SHP77 (cell line): ENCODE measurements around the gene UNKL.
"Not testable (repeated sequence)": the region's sequence is repeated elsewhere in the genome, so short reads cannot be mapped to it uniquely, and the experiment has no call there.

ENCODE experiments used
- DNase-seq, 2 experiments: peaks; one replicate each; lab custom pipeline; 2025; lab: John Stamatoyannopoulos, UW

UNKL gene

GRCh38 chr16:1445518-1446203 lies 31.2 kb upstream of the UNKL start:
- no peak for DNase-seq

DNA sequence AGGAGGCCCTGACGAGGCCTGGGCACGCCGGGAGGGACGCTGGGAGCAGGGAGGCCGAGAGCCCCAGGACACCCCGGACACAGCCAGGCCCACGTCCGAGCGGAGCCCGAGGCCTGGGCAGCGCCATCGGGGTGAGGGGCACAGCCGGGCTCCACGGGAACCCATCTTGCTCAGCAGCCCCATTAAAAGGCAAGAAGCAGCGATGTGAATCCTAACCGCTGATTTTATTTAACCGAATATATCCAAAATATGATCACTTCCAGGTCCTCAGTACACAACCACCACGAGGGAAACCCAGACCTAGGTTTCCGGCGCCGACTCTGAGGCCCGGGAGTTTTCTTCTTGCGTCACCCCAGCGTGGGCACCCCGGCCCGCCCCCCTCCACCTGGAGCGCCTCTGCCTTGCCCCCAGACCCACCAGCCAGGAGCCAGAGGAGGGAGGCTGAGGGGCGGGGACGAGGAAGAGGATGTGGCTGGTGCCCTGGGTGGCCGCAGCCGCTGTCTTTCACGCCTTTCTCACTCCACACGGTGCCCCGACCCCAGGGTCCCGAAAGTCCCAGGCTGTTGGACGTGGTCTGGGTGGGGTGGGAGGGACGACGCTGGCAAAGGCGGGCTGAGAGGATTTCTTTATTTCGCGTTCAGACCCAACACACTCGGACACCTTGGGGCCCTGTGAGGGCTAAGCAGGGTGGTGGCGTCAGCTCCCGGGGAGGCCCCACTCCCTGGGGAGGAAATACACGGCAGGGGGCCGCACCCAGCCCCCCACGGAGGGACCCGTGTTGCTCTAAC lies 30.4 kb upstream of the UNKL start:
- no peak for DNase-seq

- no peak for DNase-seq
Measured at GRCh38 chr16:1443980-1444729, 29.7 kb upstream of the UNKL start, which contains the start of gene CCDC154. TSS of gene CCDC154 (minus strand) at chr16:1444556. CDS start at chr16:1444322, 234 bp downstream.

DNA sequence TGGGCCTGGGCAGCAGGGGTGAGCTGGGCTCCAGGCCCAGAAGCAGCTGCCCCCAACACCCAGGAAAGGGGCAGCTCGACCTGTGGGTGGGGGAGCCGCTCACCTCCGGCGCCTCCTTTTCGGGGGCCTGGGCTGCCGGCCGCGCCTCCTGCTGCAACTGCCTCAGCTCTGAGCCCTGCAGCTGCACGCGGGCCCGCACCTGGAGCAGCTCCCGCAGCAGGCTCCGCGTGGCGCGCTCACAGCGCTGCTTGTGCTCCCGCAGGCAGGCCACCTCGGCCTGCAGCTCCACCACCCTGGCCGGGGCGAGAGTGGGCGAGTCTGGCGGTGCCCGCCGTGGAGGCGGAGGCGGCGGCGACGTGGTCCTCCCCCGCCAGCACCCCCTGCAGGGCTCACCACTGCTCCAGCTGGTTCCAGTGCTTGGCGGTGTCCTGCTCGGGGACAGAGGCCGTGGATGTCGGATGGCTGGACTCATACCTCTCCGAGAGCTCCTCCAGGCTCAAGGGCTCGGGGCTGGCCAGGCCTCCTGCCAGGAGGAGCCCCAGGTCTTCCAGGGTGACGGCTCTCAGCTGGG lies 29.0 kb upstream of the UNKL start:
- DNase-seq, result no peak

DNA sequence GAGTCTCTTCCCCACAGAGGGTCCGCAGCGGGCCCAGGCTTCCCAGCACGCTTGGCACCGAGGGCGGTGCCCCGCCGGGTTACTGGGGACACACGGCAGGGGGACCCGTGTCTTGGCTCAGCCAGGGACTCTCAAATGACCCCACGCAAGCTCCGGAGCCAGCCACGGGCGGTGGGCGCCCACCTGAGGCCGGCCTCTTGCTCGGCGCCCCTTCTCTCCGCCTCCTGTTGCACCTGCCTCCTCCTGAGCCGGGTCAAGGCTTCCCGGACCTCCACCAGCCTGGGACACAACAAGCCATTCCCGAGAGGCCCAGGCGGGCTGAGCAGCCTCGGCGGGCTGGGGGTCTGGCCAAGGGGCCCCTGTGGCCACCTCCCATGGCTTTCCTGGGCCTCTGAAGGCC lies 28.2 kb upstream of the UNKL start:
- no peak for DNase-seq

GRCh38 chr16:1441391-1441829 lies 26.9 kb upstream of the UNKL start:
- DNase-seq, result no peak

- not testable (repeated sequence) for DNase-seq
Measured at GRCh38 chr16:1439699-1440074, 25.2 kb upstream of the UNKL start.

DNA sequence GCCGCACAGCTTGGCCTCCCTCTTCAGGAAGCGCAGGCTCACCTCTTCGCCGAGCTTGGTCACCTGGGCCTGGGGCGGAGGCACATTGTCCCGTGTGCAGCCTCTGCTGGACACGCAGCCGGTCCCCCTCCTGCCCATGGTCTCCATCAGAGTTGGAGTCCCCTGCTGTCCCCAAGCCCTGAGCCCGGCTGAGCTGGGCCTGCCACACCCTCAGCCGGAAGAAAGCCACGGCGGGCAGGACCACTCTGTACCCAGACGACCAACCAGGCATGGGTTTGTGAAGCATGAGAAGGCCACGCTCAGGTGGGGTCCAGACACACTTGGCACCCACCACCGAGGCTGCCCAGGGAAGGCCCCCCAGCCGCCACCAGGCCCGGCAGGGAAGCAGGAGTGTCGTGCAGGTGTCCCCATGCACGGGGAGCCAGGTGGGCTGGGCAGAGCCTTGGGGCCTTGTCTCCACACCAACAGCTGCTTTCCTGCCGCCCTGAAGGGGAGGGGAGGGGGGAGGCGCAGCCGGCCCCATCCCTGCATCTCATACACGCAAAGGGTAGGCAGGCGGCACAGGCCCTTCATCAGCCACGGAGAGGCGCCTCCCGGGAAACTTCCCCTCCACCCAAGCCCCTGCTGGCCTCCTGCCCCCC lies 24.7 kb upstream of the UNKL start:
- peak; percentile 58 to 71 for DNase-seq

DNA sequence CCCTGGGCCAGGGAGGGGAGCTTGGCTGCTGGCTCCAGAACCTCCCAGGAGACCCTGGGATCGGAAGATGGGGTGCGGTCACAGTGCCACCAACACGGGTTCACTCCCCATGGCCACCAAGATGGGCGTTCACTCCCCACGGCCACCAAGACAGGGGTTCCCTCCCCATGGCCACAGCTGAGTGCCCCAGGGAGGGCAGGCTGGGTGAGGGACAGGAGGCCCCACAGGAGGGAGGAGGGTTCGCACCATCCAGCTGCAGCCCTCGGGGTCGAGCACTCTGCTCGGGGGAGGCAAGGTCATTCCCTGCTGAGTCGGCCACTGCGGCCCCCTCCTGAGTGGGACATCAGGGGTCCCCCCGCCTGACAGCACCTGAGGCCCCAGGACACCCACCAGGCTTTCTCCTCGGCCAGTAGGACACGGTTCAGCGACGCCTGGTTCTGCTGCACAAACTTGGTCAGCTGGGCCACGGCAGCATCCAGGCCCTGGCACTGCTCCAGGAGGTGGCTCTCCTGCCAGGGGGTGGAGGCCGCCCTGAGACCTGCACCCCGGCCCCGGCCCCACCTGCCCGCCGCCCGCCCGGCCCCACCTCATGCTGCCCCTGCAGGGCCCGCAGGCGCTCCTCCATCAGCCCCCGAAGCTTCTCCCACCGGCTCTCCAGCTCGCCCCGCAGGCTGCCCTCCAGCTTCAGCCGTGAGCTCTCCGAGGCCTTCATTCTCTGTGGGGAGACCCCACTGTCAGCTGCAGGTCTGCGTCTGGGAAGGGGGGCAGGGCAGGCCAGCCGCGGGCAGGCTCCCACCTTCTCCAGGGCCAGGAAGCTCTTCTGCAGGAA lies 23.9 kb upstream of the UNKL start:
- no peak for DNase-seq

DNA sequence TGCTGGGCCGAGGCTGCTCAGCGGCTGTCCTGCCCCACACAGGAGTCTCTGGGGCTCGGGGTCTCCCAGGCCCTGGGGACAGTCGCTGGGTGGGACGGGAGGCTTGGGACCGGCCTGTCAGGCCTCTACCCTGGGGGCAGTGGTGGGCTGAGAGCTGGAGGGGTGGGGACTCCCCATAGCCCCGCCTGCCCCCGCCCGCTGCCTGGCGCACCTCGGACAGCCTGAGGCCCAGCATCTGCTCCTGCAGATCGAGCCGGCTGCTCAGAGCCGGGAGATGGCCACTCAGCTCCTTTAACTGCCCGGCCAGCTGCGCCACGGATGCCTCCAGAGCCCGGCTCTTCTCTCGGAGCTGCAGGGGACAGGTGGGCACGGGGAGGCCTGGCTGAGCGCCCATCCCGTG lies 23.1 kb upstream of the UNKL start:
- peak in 1 of 2 experiments; percentile 34 for DNase-seq

DNA sequence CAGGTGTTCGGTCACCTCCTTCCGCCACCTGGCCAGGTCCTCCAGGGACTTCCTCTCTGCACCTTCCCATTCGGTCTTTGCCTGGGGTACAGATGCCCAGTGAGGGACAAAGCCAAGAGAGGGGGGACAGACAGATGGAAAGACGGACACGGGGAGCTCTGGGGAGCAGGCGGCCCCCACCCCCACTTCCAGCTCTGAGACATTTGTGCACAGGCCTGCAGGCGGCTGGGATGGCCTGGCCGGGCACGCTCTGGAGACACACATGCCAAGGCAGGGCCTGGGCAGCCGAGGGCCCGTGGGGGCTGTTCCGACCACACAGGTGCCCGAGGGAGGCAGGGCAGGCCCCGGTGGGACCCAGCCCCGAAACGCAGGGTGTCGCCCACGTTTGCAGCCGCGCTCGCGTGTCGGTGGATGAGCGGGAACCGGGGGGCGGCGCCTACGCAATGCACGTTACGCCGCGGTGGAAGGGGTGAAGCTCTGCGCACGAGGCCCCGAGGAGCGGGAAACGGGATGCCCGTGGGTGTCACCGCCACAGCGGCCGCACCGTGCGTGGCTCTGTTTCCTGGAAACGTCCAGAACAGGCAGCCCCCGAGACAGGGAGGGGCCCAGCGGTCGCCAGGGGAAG lies 22.3 kb upstream of the UNKL start:
- DNase-seq, result no peak

DNA sequence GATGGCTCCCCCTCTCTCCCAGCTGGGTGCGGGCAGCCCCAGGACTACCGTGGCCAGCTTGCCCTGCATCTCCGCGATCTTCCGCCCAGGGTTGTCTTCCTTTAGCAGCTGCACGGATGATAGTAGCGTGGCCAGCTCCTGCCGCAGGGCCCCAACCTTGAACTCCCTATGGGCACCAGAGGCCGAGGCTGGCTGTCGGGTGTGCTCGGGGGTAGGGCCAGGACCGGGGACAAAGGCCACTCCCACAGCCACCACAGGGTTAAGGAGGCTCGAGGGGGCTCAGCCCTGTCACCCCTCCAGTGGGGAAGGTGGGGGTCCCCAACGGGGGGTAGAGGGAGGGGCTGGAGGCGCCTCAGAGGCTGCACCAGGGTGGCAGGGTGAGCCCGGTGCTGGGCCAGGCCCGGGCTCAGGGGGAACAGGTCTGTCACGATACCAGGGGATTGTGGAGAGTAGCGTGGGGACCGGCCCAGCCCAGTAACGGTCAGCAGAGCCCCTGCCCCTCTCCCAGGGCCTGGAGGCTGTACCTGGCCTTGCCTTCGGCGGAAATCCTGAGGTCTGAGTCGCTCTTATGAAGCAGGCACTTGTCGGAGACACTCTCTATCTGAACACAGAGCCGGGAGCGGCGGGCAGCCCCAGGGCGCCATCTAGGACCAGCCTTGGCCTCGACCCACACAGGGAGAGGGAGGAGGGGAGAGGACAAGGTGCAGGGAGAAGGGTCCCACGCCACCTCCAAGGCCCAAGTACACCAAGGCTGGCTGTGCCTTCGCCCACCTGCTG lies 21.6 kb upstream of the UNKL start:
- no peak for DNase-seq

GRCh38 chr16:1434644-1435592 lies 20.4 kb upstream of the UNKL start:
- DNase-seq, result no peak

GRCh38 chr16:1433756-1434155 lies 19.3 kb upstream of the UNKL start:
- DNase-seq, result no peak

DNA sequence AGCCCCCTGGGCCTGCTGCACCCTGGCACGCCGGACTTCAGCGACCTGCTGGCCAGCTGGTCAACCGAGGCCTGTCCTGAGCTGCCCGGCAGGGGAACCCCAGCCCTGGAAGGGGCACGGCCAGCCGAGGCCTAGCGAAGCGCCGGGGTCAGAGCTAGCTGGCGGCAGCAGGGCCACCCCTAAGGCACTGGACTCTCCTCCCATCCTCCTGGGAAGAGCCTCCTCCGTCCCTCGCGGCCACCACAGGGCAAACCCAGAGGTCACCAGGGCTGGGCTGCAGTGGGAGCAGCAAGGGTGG lies 18.7 kb upstream of the UNKL start:
- DNase-seq, result no peak

DNA sequence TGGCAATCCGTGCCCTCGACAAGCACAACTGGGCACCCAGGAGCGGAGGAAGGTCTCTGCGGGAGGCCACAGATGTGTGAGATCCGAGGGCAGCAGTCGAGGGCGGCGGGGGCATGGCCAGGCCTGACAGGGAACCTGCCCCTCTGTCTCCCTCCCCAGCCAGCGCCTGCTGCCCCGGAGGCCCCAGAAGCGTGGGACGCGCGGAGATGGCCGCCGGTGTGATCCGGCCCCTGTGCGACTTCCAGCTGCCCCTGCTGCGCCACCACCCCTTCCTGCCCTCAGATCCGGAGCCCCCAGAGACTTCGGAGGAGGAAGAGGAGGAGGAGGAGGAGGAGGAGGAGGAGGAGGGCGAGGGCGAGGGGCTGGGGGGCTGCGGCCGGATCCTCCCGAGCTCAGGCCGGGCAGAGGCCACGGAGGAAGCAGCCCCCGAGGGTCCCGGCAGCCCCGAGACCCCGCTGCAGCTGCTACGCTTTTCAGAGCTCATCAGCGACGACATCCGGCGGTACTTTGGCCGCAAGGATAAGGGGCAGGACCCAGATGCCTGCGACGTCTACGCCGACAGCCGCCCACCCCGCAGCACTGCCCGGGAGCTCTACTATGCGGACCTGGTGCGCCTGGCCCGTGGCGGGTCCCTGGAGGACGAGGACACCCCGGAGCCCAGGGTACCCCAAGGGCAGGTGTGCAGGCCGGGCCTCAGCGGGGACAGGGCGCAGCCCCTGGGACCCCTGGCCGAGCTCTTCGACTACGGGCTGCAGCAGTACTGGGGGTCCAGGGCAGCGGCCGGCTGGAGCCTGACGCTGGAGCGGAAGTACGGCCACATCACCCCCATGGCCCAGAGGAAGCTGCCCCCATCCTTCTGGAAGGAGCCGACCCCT lies 18.1 kb upstream of the UNKL start:
- DNase-seq, result no peak

DNA sequence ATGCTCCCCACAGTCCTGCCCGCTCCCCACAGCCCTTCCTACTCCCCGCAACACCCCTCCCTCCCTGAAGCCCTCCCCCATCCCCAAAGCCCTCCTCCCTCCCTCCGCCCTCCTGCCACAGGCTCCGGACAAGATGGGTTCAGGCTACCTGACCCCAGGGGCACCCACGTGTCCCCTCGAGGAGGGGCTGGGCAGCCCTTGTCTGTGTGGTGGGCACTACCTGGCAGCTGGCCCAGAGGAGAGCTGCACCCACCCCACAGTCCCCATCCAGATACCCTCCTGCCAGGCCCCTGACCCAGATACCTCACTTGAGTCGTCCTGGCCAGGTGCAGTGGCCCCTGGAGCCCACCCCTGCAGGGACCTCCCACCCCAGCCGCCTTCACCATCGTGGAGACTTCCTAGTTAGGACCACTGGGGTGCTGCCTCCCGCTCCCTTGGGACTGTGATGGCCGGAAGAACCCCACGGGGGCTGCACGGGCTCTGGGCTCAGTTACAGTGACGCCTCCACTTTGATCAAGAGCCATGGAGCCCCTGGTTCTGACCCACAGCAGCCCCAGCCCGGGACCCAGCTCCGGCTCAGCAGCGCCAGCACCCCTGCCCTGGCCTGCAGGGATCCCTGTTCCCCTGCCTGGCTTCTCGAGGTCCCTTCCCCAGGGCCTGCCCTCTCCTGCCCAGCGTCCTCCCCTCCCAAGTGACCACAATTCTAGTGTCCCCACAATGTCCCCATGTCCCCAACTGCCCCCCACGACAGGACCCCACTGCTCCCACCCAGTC lies 17.2 kb upstream of the UNKL start:
- no peak for DNase-seq
